Activated CD8-positive, alpha-beta memory T cell treated with anti-CD3 and anti-CD28 coated beads, Interleukin-2, amount 50 U/mL, for 24 hours (primary cell): ENCODE results near the gene PCYT1B.
"Not testable (repeated sequence)": the region's sequence is repeated elsewhere in the genome, so short reads cannot be mapped to it uniquely, and the experiment has no call there.

Source experiments
- DNase-seq: peaks from one replicate; pipeline ENCODE4 v3.0.0-alpha.2; 2020; ENCODE audit errors: extremely low read depth

PCYT1B gene

DNA sequence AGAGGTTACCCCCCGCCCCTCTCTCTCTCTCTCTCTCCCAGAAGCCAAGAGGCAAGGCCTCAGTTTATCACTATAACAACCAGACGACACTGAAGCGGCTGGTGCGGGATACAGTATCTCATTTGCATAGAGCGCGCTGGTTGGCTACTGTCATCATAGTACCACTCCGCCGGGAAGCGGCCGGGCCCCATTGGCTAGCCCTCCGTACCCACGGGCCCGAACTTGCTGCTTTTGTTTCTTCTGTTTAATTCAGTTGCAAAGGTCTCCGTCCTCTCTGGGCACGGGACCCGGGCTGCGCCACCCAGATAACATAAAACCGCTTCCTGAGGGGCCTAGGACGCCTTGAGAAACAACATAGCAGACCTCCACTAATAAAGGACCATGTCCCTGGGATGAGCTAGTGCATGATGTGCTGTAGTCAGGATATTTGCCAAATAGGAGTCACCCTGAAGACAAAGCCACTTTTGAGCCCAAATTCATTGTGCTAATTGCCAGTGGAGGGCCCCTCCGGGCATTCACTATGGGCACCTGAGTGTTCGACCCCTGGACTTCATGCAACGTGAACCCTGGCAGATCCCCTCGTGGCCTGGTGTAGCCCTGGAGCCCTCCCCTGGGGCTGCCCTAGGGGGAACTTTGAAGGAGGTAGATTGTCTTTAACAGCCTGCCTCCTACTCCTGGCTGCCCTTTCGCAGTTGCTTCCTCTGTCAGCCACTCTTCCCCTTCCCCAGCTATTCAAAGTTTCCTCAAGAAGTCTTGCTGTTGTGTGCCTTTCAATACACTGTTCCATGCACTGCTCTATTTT is at the start of gene PCYT1B:
TSS of gene PCYT1B (minus strand) at position 91 of the 802 bp plus-strand sequence. CDS start 242 bp downstream, outside the sequence.
- DNase-seq: peak; percentile 2

DNA sequence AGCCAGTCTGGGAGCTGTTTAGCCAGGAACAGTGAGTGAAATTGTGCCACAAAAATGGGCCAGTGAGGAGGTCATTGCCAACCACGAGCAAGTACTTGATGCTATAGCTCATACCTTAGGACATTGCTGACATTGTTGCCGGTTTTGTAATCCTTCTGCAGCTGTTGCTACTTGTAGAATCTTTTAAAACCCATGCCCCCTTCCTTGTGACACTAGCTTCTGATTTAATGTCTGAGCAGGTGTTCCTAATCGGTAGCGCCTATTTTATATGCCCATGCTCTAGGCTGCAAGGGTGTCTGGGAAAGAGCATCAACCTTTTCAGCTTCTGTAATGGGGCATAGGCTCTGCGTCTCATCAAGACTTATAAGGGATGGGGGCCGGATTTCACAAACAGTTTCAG is 49.1 kb upstream of the PCYT1B start:
- no peak for DNase-seq

DNA sequence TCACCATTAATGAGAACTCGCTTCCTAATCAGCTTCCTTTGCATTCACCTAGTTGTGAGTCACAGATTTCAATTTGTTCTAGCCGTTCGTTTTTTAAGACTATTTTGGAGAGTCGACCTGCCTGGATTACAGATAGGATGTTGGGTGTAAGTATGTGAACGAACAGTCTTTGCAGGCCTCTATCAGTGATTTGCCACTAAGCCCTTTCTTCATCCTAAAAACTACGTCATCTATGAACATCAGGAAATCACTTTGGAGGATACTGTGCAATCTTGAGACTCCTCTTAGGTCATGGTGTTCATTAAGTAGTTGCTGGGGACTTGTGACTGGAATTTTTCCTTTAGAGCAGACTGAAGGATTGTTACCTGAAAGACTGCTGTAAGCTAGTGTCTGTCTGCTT is 47.7 kb upstream of the PCYT1B start:
- DNase-seq: no peak

DNA sequence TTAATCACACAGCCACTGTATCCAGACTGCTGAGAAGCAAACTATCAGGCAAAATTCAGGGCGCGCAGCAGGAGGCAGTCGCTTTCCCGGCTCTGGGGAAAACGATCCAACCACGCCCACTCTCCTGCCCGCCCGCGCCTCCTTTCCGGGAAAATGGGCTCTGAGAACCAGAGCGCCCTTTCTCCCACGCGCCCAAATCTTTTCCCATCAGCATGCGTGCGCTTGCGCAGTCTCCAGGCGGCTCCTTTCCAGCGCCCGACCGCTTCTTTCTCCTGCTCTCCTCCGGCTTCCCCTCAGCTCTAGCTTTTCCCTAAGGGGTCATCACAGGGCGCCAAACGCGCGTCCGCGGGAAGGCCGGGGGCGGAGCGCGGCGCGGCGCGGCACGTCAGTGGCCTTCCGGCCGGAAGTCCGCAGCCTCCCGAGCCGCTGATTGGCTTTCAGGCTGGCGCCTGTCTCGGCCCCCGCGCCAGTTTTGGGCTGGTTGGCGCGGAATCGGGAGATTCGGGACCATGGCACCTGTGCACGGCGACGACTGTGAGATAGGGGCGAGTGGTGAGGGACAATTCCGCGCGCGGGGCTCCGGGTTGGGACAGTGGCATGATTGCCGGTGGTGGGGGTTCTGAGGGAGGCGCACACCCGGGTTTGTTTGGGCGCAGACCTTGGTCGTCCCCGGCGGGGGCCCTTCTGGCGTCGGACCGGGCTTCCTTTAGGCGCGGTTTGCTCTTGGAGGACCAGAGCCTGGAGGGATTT is 46.5 kb upstream of the PCYT1B start, which contains the start of gene POLA1:
TSS of gene POLA1 (plus strand) at position 466 of the 750 bp plus-strand sequence. CDS start at position 510, 44 bp downstream.
- DNase-seq: peak; percentile 39

DNA sequence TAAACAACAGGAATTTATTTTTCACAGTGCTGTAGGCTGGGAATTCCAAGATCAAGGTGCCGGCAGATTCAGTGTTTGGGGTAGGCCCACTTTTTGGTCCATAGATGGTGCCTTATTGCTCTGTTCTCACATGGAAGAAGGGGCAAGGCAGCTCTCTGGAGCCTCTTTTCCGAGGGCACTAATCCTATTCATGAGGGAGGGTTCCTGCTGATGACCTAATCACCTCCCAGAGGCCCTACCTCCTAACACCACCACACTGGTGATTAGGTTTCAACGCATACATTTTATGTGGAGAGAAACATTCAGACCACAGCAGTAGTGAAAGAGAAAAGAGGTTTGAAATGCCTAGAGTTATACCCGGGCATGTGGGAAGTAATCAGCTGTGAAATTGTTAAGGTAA is 45.2 kb upstream of the PCYT1B start:
- DNase-seq: no peak

DNA sequence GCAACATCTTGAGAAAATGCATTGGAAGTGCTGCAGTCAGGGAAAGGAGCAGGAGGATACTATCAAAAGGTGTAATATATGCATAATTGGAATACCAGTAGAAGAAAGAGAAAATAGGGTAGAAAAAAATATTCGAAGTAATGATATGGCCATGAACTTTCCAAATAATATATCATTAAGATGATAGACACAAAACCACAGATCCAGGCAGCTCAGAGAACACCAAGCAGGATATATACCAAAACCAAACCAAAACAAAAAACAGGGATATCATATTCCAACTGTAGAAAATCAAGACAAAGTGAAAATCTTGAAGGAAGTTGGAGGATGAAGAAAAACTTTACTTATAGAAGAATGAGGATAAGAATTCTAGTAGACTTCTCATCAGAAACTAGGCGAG is 36.9 kb upstream of the PCYT1B start:
- DNase-seq: no peak

DNA sequence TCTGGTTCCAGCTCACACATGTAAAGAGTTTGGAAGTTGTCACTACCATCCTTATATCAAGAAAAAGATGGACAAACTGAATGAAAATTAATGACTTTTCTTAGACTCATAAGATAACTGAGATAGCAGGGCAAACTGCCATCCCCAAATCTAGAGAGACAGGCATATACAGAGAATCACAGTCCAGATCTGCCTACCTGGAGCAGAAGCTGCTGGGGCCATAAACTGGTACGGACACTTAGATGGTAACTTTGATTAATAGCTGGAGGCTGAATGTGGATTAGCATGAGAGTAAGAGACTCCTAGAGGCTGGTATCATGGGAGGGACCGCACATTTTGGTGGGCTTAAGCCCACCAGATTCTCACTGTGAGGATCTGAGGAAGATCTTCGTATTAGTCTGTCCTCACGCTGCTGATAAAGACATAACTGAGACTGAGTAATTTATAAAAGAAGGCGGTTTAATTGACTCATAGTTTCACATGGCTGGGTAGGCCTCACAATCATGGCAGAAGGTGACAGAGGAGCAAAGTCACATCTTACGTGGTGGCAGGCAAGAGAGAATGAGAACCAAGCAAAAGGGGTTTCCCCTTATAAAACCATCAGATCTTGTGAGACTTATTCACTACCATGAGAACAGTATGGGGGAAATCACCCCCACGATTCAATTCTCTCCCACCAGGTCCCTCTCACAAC is 35.7 kb upstream of the PCYT1B start:
- DNase-seq: no peak

DNA sequence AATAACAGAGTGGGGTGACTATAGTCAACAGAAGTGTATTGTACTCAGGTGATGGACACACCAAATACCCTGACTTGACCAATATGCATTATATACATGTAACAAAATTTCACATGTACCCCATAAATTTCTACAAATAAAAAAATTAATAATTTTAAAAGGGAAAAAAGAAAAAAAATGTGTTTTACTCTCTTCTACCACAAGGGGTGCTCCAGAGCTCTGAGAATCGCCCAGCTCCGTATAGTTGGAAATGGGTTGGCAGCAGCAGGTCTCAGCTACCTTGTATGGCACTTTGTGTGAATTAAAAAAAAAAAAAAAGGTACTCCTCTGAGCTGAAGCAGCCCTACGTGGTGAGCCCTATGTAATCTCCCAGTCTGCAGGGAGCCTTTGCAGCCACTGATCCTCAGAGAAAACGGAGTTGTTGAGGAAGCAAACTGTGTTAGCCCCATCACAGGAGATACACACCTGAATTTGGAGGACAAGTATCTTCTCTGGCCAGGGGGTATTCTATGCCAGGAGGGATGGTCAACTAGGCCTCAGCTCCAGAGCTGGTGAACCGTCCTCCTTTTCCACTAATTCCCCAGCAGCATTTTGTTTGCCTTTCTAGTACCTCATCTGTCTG is 29.4 kb upstream of the PCYT1B start:
- DNase-seq: no peak

DNA sequence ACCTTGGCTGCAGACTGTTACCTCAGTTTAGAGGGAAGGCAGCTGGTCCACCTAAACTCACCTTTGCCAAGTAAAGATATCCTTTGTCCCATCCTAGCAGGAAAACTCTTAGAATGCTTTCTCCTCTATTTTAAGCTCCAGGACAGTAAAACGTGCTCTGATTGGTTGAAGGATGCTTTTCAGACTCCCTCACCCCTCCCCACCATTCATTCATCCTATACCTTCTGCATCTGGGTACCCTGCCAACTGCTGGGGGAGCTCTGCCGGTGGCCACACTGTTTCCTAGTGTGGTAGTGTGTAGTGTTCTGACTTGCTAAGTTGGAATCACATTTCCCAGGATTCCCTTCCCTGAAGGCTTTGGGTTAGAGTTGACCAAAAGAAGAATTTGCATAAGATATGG is 26.3 kb upstream of the PCYT1B start:
- DNase-seq: no peak

DNA sequence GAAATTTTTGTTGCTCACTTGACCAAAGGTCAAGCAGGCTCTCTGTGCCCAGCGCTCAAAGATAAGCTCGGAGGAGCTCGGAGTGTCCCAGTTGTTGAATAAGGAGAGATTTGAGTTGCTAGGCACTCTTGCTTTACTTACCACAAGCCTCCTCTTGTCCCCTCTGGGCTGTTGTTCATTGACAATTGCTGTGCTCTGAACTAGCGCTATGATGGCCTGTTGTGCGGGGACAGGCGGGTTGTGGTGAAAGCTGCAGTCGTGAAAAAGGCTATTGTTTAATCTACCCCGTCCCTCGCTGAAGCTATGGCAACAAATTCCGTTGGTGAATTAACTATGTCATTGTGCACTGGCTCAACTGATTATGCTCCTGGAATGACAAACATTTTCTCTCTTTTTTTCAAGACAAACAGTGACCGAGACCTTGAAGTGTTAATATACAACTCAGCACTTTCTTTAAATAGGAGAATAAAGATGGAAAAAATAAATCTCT is 25.6 kb upstream of the PCYT1B start:
- no peak for DNase-seq

DNA sequence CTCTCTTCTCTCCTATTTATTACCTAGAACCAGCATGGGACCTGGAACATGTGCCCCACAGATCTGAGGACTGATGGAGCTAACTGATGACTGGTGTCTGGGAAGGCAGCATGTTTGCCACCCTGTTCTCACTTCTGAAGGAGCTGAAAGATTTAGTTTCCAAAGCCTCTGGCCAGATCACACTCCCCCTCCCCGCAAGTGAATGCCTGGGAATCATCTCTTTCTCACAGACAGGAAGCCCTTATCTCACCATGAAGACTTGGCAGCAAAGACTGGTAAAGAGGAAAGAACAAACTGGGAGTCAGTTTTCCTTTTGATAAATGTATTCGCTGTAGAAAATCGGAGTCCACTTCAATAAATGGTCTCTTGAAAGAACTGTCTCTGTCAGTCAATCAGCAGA is 21.0 kb upstream of the PCYT1B start:
- DNase-seq: no peak

DNA sequence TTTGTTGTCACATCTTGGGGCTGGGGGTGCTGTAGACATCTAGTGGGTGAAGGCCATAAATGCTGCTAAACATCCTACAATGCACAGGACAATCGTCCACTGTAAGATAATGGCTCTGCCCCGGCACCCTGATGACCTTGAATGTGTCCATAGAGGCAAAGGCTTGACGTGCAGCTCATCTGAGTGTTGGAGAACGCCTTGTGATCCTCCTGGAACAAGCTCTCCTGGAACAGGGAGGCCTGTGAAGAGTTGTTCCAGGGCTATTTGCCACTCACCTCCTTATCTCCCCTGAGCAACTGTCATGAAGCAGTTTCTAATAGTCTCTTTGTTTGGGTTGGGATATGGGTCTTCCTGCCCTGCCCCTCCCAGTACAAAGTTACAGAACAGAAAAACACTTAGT is 15.2 kb upstream of the PCYT1B start:
- DNase-seq: no peak

DNA sequence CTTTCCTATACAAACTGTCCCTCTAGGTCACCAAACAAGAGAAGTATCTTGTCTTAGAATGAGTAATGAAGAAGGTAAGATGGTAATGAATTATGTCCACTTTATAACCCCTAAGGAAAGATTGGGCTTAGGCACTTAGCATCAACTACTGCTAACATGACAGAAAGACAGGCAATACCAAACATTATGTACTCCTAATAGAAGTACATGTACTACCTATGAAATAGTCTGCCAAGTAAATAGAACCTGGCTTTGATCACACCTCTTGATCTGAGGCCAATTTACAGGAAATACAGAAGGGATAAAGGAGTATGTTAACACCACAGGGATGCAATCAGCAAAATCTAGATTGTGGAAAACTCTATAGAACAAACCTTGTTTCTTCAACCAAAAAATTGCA is 14.1 kb upstream of the PCYT1B start:
- DNase-seq: no peak

DNA sequence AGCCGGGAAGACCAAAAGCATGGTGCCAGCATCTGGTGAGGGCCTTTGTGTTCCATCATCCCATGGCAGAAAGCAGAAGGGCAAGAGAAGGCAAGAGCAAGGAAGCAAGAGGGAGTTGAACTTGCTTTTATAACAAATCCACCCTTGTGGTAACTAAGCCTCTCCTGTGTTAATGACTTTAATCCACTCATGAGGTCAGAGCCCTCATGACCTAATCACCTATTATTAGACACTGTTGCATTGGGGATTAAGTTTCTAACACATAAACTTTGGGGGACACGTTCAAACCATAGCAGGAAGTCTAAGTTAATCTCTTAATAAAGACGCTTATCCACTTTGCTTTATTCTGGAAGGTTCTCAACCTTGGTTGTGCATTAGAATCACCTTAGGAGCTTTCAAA is 12.5 kb upstream of the PCYT1B start:
- DNase-seq: no peak

DNA sequence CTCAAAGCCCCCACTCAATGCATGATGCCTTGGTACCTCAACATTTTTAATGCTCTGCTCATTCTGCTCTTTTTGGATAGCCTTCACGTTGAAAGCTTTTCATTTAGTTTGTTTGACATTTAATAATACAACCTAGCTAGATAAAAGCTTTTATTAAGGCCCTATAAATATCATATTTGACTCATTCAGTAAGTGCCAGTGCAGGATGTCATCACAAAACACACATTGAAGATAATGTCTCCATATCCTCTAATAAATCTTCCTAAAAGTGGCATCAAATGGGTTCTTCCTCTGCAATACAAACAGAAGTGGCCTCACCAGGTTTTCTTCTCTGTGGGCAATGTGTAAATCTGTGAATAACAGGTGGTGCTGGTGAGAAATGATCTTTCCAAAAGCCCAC is 12.0 kb upstream of the PCYT1B start:
- no peak for DNase-seq

DNA sequence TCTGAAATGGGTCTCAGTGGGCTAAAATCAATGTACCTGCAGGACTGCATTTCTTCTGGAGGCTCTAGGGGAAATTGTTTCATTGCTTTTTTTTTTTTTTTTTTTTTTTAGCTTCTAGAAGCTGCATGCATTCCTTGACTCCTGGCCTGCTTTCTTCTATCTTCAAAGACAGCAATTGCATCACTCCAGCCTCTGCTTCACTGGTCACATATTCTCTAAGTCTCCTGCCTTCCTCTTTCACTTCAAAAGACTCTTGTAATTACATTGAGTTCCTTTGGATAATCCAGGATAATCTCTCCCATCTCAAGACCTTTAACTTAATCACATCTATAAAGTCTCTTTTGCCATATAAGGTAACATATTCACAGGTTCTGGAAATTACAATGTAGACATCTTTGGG is 11.3 kb upstream of the PCYT1B start:
- DNase-seq: no peak

DNA sequence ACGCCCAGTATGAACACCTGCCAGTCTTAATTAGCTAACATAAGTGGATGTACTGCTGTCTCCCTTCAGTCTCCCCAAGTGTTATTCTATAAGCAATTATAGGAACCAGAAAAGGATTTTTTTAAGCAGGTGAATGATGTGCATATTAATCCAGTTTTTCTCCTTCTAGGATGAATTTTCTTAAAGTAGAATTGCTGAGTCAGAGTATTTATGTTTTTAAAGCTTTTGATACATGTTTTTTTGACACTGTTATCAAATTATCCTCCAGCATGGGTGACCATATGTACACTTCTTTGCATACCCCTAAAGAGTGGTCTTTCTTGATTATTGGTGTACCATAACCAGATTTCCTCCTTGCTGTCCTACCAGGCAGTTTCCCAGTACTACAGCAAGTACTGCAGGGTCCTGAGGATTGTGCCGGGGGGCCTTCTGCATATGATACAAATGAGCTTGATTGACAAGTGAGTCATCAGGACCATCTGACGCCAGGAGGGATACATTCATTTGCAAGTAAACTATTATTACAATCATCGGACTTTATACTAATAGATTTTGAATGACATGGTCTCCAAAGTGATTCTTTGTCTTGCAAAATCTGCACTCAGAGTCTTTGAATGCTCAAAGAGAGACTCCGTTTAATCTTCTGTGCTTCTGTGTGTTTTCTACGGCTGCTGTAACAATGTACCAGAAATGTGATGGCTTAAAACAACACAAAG is 10.7 kb upstream of the PCYT1B start:
- no peak for DNase-seq

DNA sequence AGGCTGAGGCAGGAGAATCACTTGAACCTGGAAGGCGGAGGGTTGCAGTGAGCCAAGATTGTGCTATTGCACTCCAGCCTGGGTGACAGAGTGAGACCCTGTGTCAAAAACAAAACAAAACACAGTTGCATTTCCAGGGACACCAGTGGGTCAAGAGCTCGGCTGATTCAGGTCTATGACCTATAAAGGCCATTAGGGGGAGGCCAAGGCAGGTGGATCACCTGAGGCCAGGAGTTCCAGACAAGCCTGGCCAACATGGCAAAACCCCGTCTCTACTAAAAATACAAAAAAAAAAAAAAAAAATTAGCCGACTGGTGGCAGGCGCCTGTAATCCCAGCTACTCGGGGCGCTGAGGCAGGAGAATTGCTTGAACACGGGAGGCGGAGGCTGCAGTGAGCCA is 8.5 kb upstream of the PCYT1B start:
- not testable (repeated sequence) for DNase-seq

DNA sequence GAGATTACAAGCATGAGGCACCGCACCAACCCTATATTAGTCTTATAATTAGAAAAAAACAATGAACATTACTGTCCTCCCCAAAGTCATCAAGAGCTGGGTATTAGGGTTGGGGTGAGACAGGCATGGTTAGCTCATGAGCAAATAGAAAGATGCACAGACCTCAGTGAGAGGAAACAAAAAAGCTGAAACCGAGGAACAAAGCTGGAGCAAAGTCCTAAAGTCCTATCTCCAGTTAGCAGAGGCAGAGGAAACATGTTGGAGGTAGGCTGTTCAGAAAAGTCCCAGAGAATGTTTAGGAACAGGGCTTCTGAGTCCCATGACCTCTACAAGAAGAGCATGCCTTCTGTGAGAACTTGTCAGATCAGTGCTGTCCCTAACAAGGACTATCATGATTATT is 4.6 kb upstream of the PCYT1B start:
- no peak for DNase-seq

DNA sequence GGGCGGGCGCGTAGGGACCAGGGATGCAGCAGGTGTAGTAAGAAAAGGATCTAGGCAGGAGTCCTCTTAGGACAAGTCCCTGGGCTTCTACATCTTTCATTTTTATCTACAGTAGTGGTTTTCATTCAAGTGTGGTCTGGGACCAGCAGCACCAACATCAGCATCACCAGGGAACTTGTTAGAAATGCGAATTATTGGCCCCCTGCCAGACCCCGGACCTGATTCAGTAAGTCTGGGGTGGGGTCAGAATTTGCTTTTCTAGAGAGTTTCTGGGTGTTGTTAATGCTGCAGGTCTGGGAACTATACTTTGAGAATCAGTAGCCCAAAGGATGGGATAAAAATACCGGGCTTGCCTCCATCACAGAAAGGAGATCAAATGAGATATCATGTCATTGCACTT is 1.3 kb upstream of the PCYT1B start:
- DNase-seq: no peak

DNA sequence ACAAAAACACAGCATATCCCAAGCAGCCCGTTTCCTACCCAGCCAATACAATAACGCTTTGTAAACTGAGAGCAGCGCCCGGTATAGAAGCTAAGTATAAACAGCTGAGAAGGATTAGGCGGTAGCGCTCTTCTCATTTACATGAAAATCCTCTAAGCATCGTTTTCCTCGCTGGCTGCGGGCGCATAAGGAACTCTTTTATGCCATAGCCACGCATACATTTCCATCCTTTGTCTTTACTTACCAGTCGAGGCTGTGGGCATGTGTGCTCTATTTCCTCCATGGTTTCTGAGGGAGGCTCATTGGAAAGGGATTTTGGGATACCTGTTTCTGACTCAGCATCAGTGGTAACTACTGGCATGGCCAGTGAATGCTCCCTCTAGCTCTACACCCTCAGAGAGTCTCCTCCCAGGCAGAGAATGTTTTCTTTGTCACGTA is 383 bp downstream of the PCYT1B start:
- no peak for DNase-seq
